GM23338 (cell line): ENCODE results near the gene RAI14. TPM values are rescaled to one million over a fixed set of nuclear protein-coding genes. Genes with fewer than 3 reads are reported as not detected.

Experiments
- ATAC-seq: fragments of 200-7000 bp; cut with Tn5 transposase; 3 replicates; pipeline ENCODE4 v1.9.1; 2020
- DNase-seq: peaks from one replicate; pipeline ENCODE4 v3.0.0-alpha.2; 2015; ENCODE audit warnings: low spot score
- H2AFZ ChIP-seq: fragments of 200-600 bp; sonication (generic); 2 replicates; pipeline ENCODE4 v1.8.0; 2016; ENCODE audit warnings: antibody characterized with exemption, mild to moderate bottlenecking, moderate library complexity
- H3F3A ChIP-seq: fragments of 200-600 bp; sonication (generic); replicated peaks from 2 replicates; pipeline ENCODE4 v1.8.0; 2017; ENCODE audit warnings: antibody characterized with exemption, mixed run types, low read depth
- H3K27ac ChIP-seq: fragments of 200-600 bp; sonication (generic); 2 replicates; pipeline ENCODE4 v1.6.1; 2016; ENCODE audit warnings: low read depth
- H3K27me3 ChIP-seq: fragments of 200-600 bp; sonication (generic); 2 replicates; pipeline ENCODE4 v1.8.0; 2016; ENCODE audit warnings: mild to moderate bottlenecking, mixed run types, moderate library complexity; ENCODE audit not compliant: insufficient read depth
- H3K36me3 ChIP-seq: fragments of 200-600 bp; sonication (generic); 2 replicates; pipeline ENCODE4 v1.8.0; 2016; ENCODE audit warnings: mild to moderate bottlenecking; ENCODE audit not compliant: insufficient read depth
- H3K4me1 ChIP-seq: fragments of 200-600 bp; sonication (generic); 2 replicates; pipeline ENCODE4 v1.8.0; 2016; ENCODE audit warnings: mild to moderate bottlenecking, moderate library complexity; ENCODE audit not compliant: insufficient read depth
- H3K4me2 ChIP-seq: fragments of 200-600 bp; sonication (generic); 2 replicates; pipeline ENCODE4 v1.7.1; 2017; ENCODE audit warnings: mixed run types
- H3K4me3 ChIP-seq: fragments of 200-600 bp; sonication (generic); 2 replicates; pipeline ENCODE4 v1.6.1; 2016; ENCODE audit warnings: mixed run types
- H3K79me2 ChIP-seq: fragments of 200-600 bp; sonication (generic); replicated peaks from 2 replicates; pipeline ENCODE4 v1.8.0; 2017; ENCODE audit warnings: mild to moderate bottlenecking; ENCODE audit not compliant: insufficient read depth
- H3K9me2 ChIP-seq: fragments of 200-600 bp; sonication (generic); 2 replicates; pipeline ENCODE4 v1.8.0; 2017; ENCODE audit not compliant: insufficient read depth
- H4K20me1 ChIP-seq: fragments of 200-600 bp; sonication (generic); replicated peaks from 2 replicates; pipeline ENCODE4 v1.8.0; 2017; ENCODE audit warnings: mild to moderate bottlenecking; ENCODE audit not compliant: insufficient read depth
- H3K27ac Mint-ChIP-seq: 2 replicates; pipeline ENCODE4 v1.8.0; 2020; ENCODE audit warnings: inconsistent platforms, mild to moderate bottlenecking, moderate library complexity, mixed read lengths
- H3K27me3 Mint-ChIP-seq: 3 replicates; pipeline ENCODE4 v1.8.0; 2022; ENCODE audit warnings: low read depth, mild to moderate bottlenecking, moderate library complexity, mixed read lengths, inconsistent platforms; ENCODE audit not compliant: insufficient read depth, poor library complexity
- H3K36me3 Mint-ChIP-seq: 3 replicates; pipeline ENCODE4 v1.8.0; 2021; ENCODE audit warnings: low read depth, mild to moderate bottlenecking, inconsistent platforms, moderate library complexity, mixed read lengths
- H3K4me1 Mint-ChIP-seq: 3 replicates; pipeline ENCODE4 v1.8.0; 2020; ENCODE audit warnings: mild to moderate bottlenecking, inconsistent platforms, mixed read lengths
- H3K4me3 Mint-ChIP-seq: 3 replicates; pipeline ENCODE4 v1.8.0; 2021; ENCODE audit warnings: moderate library complexity, mild to moderate bottlenecking, inconsistent platforms, mixed read lengths
- H3K9me3 Mint-ChIP-seq: 3 replicates; pipeline ENCODE4 v1.8.0; 2020; ENCODE audit warnings: moderate library complexity, mild to moderate bottlenecking, inconsistent platforms, mixed read lengths
- CREB1 ChIP-seq: fragments of 250-450 bp; sonication (Bioruptor Pico); IDR thresholded peaks from 2 replicates; pipeline ENCODE4 v1.5.0; 2020; ENCODE audit warnings: low read depth, mild to moderate bottlenecking, moderate library complexity
- CTCF ChIP-seq, 2 experiments: fragments of 200-600 bp in 1 of 2; sonication (generic) in 1 of 2; conservative IDR thresholded peaks; 2 replicates each; pipeline versions ENCODE4 v1.5.1 to v1.6.1; 2016 to 2017; ENCODE audit warnings: antibody characterized with exemption in 2 of 2, low read depth in 2 of 2, mild to moderate bottlenecking in 2 of 2, moderate library complexity in 1 of 2
- ETS1 ChIP-seq: IDR thresholded peaks from 2 replicates; pipeline ENCODE4 v1.6.1; 2016; ENCODE audit warnings: antibody characterized with exemption
- EZH2phosphoT487 ChIP-seq: fragments of 200-600 bp; sonication (generic); IDR thresholded peaks from one replicate; pipeline ENCODE4 v1.8.1; 2018; ENCODE audit warnings: antibody characterized with exemption; ENCODE audit not compliant: unreplicated experiment
- JUNB ChIP-seq: IDR thresholded peaks from one replicate; pipeline ENCODE4 v1.6.1; 2016; ENCODE audit warnings: antibody characterized with exemption; ENCODE audit not compliant: unreplicated experiment
- NANOG ChIP-seq: IDR thresholded peaks from 2 replicates; pipeline ENCODE4 v1.6.1; 2016; ENCODE audit warnings: antibody characterized with exemption, borderline replicate concordance
- ZNF114 ChIP-seq: fragments of 250-450 bp; sonication (Bioruptor Pico); IDR thresholded peaks from 2 replicates; pipeline ENCODE4 v1.5.0; 2020; ENCODE audit warnings: mild to moderate bottlenecking, moderate library complexity
- ZNF331 ChIP-seq: fragments of 250-450 bp; sonication (Bioruptor Pico); IDR thresholded peaks from 2 replicates; pipeline ENCODE4 v1.5.0; 2020; ENCODE audit warnings: low read depth, mild to moderate bottlenecking, moderate library complexity
- ZNF462 ChIP-seq: fragments of 250-450 bp; sonication (Bioruptor Pico); IDR thresholded peaks from 2 replicates; pipeline ENCODE4 v1.5.0; 2020; ENCODE audit warnings: mild to moderate bottlenecking, moderate library complexity
- polyA plus RNA-seq: library from polyadenylated mRNA; unstranded; fragments of >200 nt; fragmentation: Nextera tagmentation; extraction: Ambion mirVana; gene quantifications from 2 replicates; pipeline ENCODE4 v1.2.1, GENCODE V29; 2016
- total RNA-seq: library from RNA; depleted of rRNA; stranded (reverse); fragments of >200 nt; shearing (Covaris generic); gene quantifications from 2 replicates; pipeline ENCODE4 v1.2.3, GENCODE V29; 2014

The RAI14 gene
- total and polyA plus RNA-seq, 2 experiments from 2014 or later, result 58.8 to 95.8 TPM

GRCh38 chr5:34685485-34686165 is 29.5 kb downstream of the RAI14 start:
- Histone ChIP-seq H3K27ac (peak overlapping the region; percentile 84), H3K36me3 (peaks cover 10% of the 10 kb centered on the region; the same call in 1 of the 2 replicates), H3K4me1 (peaks cover 47% of the 10 kb centered on the region), H3K4me2 (peak overlapping the region; percentile 3), H3K27me3 (no peaks in the 10 kb centered on the region), H2AFZ (no peak overlapping the region), H3K9me2 (no peaks in the 10 kb centered on the region), H4K20me1 (peaks cover 38% of the 10 kb centered on the region), H3K79me2 (peaks cover 96% of the 10 kb centered on the region), H3F3A (no peaks in the 10 kb centered on the region), H3K4me3 (no peak overlapping the region)
- TF ChIP-seq NANOG (peak; percentile 67), ETS1 (no peak)
- H3K4me1 Mint-ChIP-seq, result peaks cover 60% of the 10 kb centered on the region
- ATAC-seq, result peak; percentile 82
- peaks cover 2% of the 10 kb centered on the region for H3K27me3 Mint-ChIP-seq
- peak overlapping the region; percentile 90 for H3K27ac Mint-ChIP-seq
- H3K4me3 Mint-ChIP-seq, result peak overlapping the region; percentile 44
- no peaks in the 10 kb centered on the region for H3K9me3 Mint-ChIP-seq
- DNase-seq, result peak; percentile 82
- peaks cover 39% of the 10 kb centered on the region for H3K36me3 Mint-ChIP-seq

GRCh38 chr5:34686762-34687268 is 30.7 kb downstream of the RAI14 start:
- peaks cover 96% of the 10 kb centered on the region for H3K79me2 ChIP-seq
- no peak for TF ChIP-seq ZNF462 (CRISPR knock-in tag)
- no peak for TF ChIP-seq ZNF331
- TF ChIP-seq JUNB, result no peak
- no peak for TF ChIP-seq ETS1
- no peak for TF ChIP-seq EZH2phosphoT487
- no peak for TF ChIP-seq NANOG
- no peak for TF ChIP-seq ZNF114
- TF ChIP-seq CTCF (conservative IDR thresholded peaks at IDR 0.05; ENCODE audit: low read depth in 2 of 2), result no peak
- TF ChIP-seq CREB1 (CRISPR knock-in tag), result no peak

More at GRCh38 chr5:34686762-34687268, 30.7 kb downstream of the RAI14 start:
- ATAC-seq (peak; percentile 8; the same call in 1 of the 3 replicates), DNase-seq (no peak)
- H3K4me2 ChIP-seq, result peak overlapping the region; percentile 30; the same call in 1 of the 2 replicates
- no peaks in the 10 kb centered on the region for H3F3A ChIP-seq
- H3K4me1 Mint-ChIP-seq, result peaks cover 58% of the 10 kb centered on the region
- H3K27me3 ChIP-seq, result no peaks in the 10 kb centered on the region
- H3K4me1 ChIP-seq, result peaks cover 55% of the 10 kb centered on the region
- H3K4me3 Mint-ChIP-seq, result no peak overlapping the region
- peaks cover 50% of the 10 kb centered on the region for H3K36me3 Mint-ChIP-seq
- no peak overlapping the region for H3K4me3 ChIP-seq
- H3K9me3 Mint-ChIP-seq, result no peaks in the 10 kb centered on the region
- peaks cover 10% of the 10 kb centered on the region; the same call in 1 of the 2 replicates for H3K36me3 ChIP-seq
- peaks cover 3% of the 10 kb centered on the region for H3K27me3 Mint-ChIP-seq
- peak overlapping the region; percentile 55 for H3K27ac ChIP-seq
- H3K9me2 ChIP-seq, result no peaks in the 10 kb centered on the region
- no peak overlapping the region for H2AFZ ChIP-seq
- H4K20me1 ChIP-seq, result peaks cover 31% of the 10 kb centered on the region
- peak overlapping the region; percentile 58 for H3K27ac Mint-ChIP-seq
